HG03060 (cell line): ENCODE measurements around the gene CD164.
A peak's percentile ranks its signal among the peaks of the same experiment; 100 is the strongest.
"Not testable (repeated sequence)": the region's sequence is repeated elsewhere in the genome, so short reads cannot be mapped to it uniquely, and the experiment has no call there.

Experiments
- ATAC-seq: cut with Tn5 transposase; IDR thresholded peaks from one replicate; pipeline ENCODE4 v1.9.1; 2021; ENCODE audit warnings: low read depth, moderate number of reproducible peaks; ENCODE audit not compliant: unreplicated experiment

CD164 gene

DNA sequence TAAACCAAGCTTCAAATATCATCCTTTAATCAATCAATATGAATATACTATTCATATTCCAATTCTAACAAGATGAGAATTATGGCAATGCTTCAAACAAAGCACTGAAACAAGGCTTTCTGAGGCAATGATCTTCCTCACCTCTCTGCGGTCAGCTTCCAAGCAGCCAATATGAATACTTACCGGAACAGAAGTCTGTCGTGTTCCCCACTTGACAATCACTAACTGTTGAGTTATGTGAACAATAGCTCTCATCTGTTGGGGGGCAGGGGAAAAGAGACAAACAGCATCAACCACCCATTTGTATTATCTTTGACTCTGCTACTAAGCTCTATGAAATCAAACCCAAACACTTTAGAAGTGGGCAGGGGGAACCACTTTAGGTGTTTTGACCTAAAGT is 4.5 kb downstream of the CD164 start:
- no peak for ATAC-seq

DNA sequence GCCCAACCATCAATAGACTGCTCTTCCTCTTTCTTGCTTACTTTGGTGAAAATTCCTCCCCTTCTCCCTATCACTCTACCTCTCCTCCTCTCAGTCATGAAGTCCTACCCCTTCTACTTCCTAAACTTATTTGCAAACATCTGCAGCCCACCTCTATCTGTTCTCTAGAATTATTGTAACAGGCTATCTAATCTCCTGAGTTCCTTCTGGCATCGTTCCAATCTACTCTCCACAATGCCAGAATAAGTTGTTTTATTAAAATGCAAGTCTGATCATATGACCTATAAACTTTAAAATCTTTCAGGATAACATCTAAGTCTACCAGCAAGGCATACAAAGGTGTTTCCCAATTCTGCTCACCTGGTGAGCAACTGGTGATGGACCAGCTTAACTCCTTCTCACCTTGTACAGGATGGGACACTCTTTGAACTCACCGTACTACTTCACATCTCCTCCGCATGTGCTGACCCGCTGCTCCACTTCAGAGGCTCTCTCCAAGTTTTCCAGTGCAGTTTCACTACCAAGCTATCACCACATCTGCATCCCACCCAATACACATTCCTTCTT is 7.9 kb downstream of the CD164 start:
- no peak for ATAC-seq

DNA sequence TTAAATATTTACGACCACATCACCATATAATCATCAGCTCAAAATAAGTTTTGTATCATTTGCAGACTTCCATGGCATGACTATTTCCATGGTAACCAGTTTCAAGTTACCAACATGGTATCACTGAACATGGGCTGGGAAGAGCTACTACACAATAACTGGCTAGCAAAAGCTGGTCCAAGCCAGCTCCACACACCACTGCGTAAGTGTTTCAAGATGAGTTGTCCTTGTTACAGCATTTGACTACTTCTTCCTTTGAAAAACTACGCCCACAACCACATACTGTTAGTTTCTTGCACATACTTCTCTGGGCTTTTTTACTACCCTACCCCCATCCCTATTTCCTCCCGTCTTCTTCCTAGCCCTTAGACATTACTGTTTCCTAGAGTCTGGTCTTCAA is 8.5 kb downstream of the CD164 start:
- peak; percentile 87 for ATAC-seq

DNA sequence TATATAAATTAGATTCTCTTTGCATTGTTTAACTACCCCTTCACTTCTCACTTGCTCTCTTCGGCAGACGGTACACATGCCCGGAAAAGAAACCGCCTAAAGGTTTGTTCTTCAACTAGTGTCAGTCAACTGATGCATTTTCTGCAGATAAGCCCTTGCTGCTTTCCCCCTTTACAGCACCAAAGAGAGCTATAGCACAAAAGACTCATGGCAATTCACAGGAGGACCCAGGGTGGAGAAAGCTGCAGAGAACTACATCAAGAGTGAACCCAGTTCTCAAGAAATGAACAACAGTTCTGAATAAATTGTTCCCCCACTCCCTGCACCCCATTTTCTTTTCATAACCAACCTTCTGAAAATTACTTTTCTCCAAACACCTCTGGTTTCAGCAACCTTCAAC is 8.9 kb downstream of the CD164 start:
- no peak for ATAC-seq

DNA sequence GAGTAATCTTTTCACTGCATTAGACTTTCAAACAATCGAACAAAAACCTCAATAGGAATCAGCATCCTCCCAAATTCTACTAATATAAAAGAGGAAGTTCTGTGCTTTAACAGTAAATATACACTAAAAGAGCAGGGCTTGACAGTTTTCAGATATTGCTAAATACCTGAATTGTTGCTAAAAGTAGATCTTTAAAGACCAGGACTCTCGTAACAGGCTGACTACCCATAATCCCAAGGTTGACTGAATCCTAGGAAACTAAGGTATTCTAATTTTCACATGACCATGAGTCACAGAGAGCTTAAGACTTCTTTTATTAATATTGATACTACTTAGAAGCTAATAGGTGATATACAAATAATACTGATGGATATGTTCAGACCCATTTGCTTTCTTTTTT is 10.1 kb downstream of the CD164 start:
- no peak for ATAC-seq

DNA sequence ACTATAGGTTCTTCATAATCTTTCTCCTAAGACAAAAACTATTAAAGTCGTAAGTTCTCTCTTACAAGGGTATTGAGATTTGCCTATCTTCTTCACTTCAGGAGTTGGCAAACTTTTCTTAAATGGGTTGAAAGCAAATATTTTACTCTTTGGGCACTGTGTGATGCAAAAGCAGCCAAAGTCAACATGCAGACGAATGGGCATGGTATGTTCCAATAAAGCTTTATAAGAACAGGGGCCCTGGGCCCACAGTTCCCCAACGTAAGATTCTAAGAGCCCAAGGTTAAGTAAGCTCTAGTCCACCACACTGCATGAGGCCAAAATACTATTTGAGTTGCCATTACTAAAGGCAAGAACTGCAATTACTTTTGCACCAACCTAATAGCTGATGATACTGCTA is 11.5 kb downstream of the CD164 start:
- no peak for ATAC-seq

DNA sequence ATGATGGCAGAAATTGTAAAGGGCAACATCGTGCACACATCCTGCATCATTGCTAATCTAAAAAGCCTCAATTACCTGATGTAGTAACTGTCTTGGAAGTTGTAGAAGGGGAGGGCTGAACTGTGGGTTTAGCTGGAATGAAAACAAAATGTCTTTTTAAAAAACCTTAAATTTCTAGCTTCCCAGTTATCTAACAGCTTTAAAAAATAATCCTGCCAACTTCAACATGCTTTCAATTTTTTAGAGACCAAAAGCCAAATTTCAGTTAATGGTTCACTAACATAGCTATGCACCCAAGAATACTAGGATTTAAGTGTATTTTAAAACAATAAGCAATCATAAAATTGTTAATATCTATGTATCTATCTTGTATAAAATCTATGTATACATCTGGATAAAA is 11.9 kb downstream of the CD164 start:
- no peak for ATAC-seq

DNA sequence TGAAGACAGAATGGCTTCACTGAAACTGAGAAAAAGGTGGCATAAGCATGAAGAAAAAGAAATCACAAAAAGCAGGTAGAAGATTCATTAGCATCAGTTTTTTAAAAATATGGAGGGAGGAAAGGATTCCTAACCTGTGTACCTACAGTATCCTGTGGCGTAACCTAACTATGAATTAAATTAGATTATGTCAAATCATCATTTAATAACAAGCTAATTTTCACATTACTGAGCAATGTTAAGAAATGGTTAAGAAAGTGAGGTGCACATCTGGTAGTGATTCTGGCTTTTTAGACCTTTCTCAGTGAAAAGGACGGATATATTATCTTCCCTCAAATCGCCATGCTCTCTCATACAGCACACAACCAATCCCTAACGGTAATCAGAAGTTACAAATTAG is 12.5 kb downstream of the CD164 start:
- no peak for ATAC-seq

DNA sequence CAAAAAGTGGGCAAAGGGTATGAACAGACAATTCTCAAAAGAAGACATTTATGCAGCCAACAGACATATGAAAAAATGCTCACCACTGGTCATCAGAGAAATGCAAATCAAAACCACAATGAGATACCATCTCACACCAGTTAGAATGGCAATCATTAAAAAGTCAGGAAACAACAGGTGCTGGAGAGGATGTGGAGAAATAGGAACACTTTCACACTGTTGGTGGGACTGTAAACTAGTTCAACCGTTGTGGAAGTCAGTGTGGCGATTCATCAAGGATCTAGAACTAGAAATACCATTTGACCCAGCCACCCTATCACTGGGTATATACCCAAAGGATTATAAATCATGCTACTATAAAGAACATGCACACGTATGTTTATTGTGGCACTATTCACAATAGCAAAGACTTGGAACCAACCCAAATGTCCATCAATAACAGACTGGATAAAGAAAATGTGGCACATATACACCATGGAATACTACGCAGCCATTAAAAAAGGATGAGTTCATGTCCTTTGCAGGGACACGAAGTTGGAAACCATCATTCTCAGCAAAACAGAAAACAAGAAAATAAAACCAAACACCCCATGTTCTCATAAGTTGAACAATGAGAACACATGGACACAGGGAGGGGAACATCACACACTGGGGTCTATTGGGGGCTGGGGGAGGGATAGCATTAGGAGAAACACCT is 17.7 kb downstream of the CD164 start:
- ATAC-seq: not testable (repeated sequence)

DNA sequence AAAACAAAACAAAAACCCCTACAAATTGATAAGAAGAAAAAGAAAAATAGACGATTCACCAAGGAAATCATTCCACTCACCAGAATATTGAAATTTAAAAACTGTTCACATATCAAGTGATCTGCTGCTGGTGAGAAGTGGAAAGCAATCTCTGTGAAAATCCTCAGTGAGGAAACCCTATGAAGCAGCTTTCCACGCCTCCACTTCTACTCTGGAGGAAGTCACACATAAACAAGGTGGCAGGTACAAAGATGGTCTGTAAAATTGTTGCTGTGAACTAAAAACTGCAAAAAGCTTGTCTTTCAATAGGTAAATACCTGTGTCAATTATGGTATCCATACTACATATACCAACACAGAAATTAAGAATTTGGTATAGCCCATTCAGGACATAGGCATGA is 18.5 kb downstream of the CD164 start:
- no peak for ATAC-seq

DNA sequence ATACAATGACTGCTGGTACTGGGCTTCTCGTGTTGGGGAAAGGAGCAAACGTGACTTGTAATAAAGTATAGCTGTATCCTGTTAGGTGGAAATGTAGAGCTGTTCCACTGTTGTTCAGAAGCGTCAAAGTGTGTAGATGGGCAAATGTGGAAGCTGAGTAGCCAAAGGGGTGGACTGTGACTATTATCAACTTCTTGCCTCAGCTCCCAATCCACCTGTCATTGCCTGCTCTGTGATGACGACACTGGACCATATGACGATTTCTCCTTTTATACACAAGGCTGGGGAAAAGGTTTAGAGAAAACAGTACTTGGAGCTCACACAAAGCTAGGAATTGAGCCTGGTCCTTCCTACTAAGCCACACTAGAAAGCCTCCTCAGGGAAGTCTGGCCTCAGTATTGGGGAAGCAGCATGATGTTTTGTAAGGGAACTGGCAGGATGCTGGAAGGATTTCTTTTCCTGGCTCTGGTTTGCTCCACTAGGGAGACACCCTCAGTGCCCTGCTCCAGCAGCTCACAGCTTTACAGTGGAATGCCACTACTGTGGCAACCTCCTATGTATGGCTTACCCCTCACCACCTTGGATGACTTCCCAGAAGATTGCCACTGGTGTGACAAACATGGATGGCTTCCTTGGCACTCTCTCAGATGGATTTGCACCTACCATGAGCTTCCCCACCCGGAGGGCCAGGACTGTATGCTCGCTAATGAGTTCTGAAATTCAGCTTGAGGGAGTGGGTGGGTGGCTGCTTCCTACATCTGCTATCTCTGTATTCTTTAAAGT is 20.0 kb downstream of the CD164 start:
- no peak for ATAC-seq

DNA sequence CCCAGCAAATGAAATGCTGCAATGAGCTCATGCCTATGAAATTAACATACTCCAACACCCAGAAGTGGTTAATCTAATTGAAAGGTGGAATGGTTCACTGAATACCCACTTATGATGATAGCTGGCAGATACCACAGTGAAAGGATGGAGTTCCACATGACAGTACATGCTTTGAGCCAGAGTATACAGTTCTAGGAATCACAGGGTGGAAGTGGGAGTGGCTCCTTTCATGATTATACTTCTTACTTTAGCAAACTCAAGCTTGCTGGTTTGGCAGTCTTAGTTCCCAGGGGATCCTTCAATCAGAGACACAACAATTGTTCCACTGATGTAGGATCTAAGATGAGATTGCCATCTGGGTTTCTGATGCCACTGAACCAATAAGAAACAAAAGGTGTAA is 21.5 kb downstream of the CD164 start:
- no peak for ATAC-seq

DNA sequence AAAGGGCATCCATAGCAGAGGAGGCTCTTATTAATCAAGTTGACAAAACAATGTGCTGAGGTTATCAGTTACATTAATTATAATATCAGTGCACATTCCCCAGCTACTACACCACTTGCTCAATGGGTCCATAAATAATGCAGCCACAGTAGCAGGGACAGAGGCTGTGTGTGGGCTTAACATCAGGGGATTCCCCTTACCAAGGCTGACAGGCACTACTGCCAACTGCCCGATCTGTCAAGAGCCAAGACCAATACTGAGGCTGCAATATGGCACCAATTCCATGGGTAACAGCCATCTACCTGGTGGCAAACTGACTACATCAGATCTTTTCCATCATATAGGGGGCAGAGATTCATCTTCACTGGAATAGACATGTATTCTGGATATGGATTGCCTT is 22.0 kb downstream of the CD164 start:
- no peak for ATAC-seq

DNA sequence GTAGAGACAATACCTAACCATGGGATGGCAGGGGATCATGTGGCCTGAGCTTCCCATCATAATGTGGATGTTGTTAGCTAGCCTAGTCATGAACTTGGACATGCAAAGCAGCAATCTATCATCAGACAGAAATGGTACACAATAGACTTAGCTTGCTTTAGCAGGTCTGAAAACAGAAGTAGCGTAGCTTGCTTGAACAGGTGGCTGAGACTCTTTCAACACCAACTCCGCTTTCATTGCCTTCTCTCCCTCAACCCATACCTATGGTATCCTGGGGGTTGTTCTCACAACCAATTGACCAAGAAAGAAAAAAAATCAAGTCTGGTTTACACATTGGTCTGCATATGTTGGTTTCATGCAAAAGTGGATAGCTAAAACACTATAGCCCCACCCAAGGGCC is 23.0 kb downstream of the CD164 start:
- no peak for ATAC-seq

DNA sequence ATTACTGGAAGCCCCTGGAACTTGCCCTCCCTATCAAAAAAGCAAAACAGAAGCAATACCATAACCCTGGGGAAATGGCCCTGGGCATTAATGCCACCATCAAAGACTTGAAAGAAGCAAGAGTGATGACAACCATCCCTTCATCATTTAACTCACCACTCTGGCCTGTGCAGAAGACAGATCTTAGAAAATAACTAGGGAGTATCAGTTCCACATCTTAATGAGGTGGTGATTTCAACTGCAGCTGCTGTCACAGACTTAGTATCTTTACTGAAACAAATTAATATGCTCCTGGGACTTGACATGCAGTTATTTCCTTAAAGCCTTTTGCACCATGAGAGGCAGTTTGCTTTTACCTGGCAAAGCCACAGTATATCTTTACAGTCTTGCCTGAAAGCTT is 24.1 kb downstream of the CD164 start:
- no peak for ATAC-seq

DNA sequence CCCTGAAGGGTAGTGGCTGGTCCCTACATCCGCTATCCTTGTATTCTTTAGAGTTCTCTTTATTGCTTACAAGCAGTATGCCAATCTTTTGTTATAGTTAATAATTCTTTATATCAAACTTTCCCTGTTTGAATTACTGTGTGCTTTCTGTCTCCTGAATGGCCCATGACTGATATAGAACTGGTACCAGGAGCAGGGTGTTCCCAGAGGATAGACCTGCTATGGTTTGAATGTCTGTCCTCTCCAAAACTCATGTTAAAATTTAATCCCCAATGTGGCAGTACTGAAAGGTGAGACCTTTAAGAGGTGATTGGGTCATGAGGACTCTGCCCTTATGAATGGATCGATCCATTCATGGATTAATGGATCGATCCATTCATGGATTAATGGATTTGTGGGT is 26.0 kb downstream of the CD164 start:
- ATAC-seq: no peak

DNA sequence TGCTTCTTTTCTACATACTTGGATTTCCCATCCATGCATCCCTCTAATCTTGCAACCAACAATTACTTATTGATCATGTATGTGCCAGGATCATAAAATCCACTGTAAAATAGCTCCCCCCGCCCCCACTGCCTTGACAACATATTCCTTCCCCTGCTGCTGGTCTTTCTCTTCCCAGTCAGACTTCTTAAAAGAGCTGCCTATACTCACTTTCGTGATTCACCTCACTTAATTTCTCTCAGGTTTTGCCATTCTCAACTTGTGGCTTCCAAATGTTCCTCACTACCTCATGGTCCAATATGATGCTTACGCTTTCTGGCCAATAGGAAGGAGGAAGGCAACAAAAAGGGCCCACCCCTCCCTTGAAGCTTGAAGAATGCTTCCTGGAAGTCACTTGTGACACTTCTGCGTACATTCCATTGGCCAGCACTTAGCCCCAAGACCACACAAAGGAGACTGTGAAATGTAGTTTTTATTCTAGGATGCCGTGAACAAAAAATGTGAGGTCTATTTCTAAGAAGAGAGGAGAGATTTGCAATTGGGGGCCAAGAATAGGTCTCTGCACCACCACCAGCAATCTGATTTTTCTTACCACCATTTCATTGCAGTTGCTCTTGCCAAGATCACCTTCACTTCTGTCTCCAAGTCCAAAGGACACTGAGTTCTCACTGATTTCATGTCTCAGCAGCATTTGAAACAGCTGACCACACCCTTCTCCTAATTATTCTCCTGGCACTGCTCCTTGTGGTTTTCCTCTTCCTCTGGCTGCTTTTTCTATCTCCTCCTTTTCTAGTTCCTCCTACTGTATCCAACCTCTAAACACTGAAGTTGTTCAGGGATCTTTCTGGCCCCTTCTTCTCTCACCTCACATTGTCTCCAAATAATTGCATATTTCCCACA is 30.8 kb downstream of the CD164 start:
- no peak for ATAC-seq

DNA sequence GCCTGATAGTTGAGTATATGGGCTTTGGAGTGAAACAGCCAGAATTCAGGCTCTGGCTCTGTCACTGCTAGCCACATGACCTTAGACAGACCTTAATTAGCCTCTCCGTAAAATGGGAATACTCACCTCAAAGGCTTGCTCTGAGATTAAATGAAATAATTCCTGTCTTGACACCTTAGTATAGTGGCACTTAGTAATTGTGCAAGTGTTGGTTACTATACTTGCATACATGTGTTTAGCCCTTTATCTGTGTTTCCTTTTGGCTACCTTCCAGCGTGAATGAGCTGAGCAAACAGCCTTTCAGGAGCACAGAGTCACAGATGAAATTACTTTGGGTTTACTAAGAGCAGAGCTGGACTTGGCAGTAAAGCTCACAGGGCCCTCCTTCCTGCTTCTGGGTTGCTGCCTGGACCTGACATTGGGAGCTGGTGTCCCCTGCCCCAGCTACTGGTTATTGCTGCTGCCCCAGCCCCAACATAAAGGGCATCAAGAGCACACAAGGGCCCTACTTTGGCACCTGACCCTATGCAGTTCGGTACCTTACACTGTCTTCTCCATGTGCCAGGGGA is 32.8 kb downstream of the CD164 start:
- no peak for ATAC-seq

DNA sequence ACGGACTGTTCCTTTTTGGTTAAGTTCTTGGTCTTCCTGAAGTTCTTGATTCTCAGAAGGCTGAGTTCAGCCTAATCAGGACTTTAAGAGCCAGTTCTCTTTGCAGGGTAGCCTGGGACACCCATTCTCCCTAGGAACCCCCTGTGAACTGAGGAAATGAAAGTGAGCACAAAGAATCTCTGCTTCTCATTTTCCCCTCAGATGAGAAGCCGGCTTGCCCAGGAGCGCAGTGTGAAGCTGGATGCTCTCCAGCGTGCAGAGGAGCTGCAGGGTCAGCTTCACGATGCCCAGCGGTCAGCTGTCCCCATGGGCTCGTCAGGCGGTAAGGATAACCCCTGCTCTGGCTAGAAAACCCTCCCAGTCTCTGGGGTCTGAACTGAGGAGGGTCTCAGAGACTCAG is 34.0 kb downstream of the CD164 start:
- no peak for ATAC-seq

DNA sequence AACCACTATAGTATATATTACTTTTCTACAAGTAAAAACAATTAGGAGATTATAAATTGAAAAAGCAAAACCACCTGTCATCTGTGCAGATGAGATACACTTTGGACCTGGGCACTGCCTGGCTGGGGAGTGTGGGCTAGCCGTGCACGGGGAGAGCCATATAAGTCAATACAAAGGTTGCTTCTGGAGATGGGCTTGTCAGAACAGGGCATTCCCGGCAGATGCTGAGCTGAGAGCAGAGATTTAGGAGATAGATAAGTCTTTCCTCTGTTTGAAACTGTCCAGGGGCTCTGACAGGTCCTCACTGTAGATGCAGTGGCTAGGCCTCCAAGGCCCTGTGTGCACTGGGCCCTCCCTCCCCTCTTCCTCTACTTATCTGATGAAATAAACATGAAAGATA is 34.5 kb downstream of the CD164 start:
- ATAC-seq: no peak

DNA sequence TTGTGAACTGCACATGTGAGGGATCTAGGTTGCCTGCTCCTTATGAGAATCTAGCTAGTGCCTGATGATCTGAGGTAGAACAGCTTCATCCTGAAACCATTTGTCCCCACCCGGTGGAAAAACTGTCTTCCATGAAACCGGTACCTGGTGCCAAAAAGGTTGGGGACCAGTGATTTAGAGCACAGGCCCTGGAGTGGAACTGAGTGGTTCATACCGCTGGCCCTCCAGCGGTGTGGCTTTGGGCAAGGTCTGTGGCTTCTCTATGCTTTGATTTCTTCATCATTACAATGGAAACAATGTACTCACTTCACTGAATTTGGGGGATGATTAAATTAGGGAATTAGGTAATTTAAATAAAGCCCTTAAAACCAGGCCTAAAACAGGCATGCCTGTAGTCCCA is 36.3 kb downstream of the CD164 start:
- ATAC-seq: no peak
